ENCODE data around the gene TMEM26.

The TMEM26 gene

DNA sequence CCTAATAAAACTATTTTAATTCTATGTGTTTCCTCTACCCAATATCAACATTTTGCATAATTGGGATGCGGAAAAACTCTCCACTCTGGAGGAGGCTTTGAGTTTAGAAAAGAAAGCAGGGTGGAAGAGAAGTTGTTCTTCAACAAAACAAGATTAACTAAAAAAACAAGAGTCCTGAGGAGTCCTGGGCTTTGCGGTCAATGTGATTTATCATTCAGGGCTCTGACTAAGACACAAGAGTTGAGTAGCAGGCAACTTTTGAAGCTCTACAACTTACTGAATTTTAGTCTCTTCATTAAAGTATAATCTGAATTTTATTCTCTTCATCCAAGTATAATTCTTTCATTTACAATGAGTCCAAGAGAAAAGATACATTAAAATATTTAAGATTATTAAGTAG, 18.3 kb upstream of the TMEM26 start:
- no peak overlapping the region for H3K27ac ChIP-seq
- TF ChIP-seq, protein P1, sequence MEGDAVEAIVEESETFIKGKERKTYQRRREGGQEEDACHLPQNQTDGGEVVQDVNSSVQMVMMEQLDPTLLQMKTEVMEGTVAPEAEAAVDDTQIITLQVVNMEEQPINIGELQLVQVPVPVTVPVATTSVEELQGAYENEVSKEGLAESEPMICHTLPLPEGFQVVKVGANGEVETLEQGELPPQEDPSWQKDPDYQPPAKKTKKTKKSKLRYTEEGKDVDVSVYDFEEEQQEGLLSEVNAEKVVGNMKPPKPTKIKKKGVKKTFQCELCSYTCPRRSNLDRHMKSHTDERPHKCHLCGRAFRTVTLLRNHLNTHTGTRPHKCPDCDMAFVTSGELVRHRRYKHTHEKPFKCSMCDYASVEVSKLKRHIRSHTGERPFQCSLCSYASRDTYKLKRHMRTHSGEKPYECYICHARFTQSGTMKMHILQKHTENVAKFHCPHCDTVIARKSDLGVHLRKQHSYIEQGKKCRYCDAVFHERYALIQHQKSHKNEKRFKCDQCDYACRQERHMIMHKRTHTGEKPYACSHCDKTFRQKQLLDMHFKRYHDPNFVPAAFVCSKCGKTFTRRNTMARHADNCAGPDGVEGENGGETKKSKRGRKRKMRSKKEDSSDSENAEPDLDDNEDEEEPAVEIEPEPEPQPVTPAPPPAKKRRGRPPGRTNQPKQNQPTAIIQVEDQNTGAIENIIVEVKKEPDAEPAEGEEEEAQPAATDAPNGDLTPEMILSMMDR (conservative IDR thresholded peaks at IDR 0.05): no peak
- no peak for TF ChIP-seq ZFX (IDR thresholded peaks at IDR 0.05)

DNA sequence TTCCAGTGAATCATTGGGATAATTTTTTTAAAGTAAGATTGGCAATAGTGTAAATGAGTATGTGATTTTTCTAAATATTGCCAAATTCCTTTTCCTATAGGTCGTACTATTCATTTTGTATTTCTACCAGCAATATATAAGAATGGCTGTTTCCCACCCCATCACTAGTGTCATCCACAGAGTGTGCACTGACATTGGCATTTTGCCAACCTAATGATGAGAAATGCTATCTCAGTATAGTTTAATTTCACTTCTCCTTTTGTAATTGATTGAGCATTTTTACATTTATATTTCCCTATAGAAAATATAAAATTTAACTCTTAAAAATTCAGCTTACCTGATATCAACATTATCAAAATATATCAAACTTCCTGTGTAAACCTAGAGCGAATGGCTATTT, 17.6 kb upstream of the TMEM26 start:
- H3K27ac ChIP-seq: no peak overlapping the region
- TF ChIP-seq, protein P1 (conservative IDR thresholded peaks at IDR 0.05): no peak
- no peak for TF ChIP-seq ZFX (IDR thresholded peaks at IDR 0.05)

DNA sequence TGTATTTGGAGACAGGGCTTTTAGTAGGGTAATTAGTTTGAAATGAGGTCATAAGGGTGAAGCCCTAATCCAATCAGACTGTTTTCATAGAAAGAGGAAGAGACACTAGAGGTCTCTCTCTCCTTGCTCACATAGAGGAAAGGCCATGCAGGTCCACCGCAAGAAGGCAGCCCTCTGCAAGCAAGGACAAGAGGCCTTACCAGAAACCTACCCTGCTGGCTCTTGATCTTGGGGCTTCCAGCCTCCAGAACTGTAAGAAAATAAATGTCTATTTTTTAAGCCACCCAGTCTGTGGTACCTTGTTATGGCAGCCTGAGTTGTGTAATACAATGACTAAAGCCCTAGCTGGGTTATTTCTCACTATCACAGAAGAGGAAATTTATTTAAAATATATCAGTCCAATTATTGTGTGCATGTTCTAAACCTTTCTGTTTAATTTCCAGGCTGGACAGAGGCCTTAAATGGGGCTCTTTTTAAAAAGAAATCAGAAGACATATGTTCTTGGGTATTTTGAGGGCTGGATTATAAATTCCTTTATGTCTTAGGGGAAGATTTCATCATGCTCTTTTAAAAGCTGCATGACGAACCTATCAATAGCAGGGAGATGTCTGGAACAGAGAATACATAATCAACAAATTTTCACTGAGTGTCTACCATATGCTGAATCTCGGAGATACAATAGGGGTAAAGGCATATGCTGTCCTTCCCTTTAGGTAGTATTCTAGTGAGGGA, 12.9 kb upstream of the TMEM26 start:
- no peak overlapping the region for H3K27ac ChIP-seq
- TF ChIP-seq ZFX (IDR thresholded peaks at IDR 0.05): no peak
- TF ChIP-seq, protein P1 (conservative IDR thresholded peaks at IDR 0.05): no peak; the same call in 1 of the 2 replicates

DNA sequence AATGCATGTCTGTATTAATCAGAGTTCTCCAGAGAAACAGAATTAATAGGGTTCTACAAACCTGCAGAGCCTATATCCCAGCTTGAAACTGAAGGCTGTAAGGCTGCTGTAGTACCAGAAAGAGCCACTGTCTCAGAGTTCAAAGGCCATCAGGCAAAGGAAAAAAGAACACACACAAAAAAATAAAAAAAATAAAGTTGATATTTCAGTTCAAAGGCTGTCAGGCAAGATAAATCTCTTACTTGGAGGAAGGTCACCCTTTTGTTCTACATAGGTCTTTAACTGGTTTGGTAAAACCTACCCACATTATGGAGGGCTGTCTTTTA, 12.0 kb upstream of the TMEM26 start:
- H3K27ac ChIP-seq: no peak overlapping the region
- TF ChIP-seq, protein P1 (conservative IDR thresholded peaks at IDR 0.05): no peak
- TF ChIP-seq ZFX (IDR thresholded peaks at IDR 0.05): no peak

DNA sequence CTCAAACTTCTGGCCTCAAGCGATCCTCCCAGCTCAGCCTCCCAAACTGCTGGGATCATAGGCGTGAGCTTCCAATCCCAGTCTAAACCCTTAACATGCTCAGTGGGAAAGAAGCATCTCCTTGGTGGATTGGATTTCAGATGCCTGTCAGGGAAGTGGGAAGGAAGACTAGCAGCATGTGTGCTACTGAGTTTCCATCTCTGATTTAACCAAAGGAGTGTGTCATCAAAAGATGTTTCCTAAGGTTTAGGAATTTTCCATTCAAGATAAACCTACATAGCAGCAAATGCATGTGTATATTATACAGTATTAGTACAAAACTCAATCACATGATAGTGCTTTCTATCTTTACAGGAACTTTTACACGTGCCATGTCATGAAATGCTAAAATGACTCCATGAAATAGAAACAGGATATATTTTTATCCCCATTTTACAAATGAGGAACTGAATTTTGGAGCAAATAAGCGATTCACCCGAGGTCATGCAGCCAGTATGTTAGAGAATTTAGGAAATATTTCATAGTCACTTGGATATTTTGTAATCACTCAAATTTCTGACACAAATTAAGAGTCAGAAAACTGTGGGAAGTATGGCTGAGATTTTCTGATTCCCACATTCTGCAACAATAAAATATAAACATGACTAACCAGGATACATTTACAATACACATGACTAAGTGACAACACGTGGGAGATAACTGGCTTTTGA, 11.4 kb upstream of the TMEM26 start:
- H3K27ac ChIP-seq: no peak overlapping the region
- TF ChIP-seq ZFX (IDR thresholded peaks at IDR 0.05): no peak
- TF ChIP-seq, protein P1 (conservative IDR thresholded peaks at IDR 0.05): no peak

DNA sequence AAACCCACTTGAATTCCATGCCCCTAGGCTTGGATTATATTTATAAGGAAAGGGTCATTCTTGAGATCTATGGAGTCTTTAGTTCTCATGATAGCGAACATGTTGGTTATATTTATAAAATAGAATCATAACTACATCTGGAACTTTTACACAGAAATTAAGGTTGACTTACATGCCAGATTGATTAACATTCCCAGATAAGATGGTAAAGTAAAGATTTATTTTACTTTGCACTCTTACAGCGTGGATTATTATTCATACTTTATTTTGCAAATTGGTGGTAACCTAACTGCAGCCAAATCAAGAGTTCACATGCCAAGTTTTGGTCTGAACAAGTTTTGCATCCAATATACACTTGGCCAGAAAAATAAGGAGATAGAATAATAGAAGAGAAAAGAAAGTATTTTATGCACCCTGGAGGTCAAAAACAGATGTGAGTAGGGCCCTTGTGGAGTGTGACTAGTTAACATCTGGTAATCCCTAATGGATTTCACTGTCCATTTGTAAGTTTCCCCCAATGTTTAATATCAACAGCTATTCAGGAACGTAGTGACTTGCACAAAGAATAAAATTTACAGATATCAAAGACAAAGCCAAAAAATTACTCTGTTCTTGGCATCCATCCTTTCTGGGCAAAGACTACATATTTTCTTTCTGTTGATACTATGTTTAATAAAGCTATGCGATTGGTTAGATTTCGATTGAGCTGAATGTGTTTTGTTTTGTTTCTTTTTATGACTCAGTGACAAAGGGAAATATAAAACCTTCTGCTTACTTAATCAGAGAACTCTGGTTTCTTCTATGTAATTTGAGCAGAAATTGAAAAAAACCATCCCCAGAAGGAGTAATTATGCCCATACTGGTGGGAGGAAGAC, 10.1 kb upstream of the TMEM26 start:
- no peak overlapping the region for H3K27ac ChIP-seq
- no peak for TF ChIP-seq ZFX (IDR thresholded peaks at IDR 0.05)
- TF ChIP-seq, protein P1 (conservative IDR thresholded peaks at IDR 0.05): no peak

DNA sequence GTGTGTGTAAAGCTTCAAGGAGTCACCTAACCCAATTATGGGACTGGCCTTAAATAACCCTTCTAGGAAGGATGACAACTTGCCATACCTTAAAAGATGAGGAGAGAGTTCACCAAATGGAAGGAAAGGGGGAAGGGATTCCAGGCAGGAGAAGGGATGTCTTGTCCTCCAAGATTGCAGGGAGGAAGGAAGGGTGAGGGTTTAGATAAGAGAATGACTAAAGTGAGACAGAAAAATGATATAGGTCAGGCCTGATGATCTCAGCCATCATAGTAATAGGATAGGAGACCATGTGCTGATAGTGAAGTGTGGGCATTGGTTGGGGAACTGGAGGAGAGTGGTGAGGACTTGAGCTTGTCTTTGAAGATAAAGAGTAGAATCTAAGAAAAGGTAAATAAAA, 7.7 kb upstream of the TMEM26 start:
- TF ChIP-seq, protein P1 (conservative IDR thresholded peaks at IDR 0.05): no peak
- no peak for TF ChIP-seq ZFX (IDR thresholded peaks at IDR 0.05)
- no peak overlapping the region for H3K27ac ChIP-seq
